ENCODE results near the gene CPTP. TPM values are rescaled to one million over a fixed set of nuclear protein-coding genes. Genes with fewer than 3 reads are reported as not detected.

Gene CPTP
- total RNA-seq, 1 experiment from 2014 or later = 52.2 TPM

GRCh38 chr1:1274931-1275431 lies 49.6 kb upstream of the CPTP start:
- BruUV-seq (replicated peaks) = no TSS peak
- in situ Hi-C loops (cut with HindIII; ENCODE audit: low pct_unique_long_range_greater_than_20kb, low sequenced_read_pairs) = no loop called here
- Histone ChIP-seq H3K27me3 (ENCODE audit: control insufficient read depth, insufficient read depth, low read length) (no peaks in the 10 kb centered on the region), H3K4me1 (ENCODE audit: control insufficient read depth, insufficient read depth, low read length) (peaks cover 21% of the 10 kb centered on the region), H3K27ac (ENCODE audit: low read length) (peak overlapping the region; percentile 88), H3K9me3 (ENCODE audit: control insufficient read depth, insufficient read depth, low read depth, low read length) (no peaks in the 10 kb centered on the region), H3K36me3 (ENCODE audit: control insufficient read depth, insufficient read depth, low read length) (no peaks in the 10 kb centered on the region; the same call in 1 of the 2 replicates), H3K4me3 (ENCODE audit: low read depth in 2 of 2, low read length in 2 of 2) (peak overlapping the region; percentile 68 to 97; a peak in 3 of 4 replicates)
- ChIA-PET CTCF (no interaction called here), POLR2A (interaction anchor here (0.7 kb wide), 1 partner anchor 129 kb away, joined by 7 read pairs; no protein-coding TSS in a partner anchor)
- intact Hi-C loops (cut with micrococcal nuclease; ENCODE audit: unreplicated experiment) = no loop called here
- ATAC-seq (no peak), DNase-seq (ENCODE audit: low read depth, low spot score) (no peak)
- TF ChIP-seq TCF7L2 (IDR thresholded peaks at IDR 0.05; ENCODE audit: low read depth, low read length) = no peak
- no peak for TF ChIP-seq REST (IDR thresholded peaks at IDR 0.05; ENCODE audit: insufficient read depth in 1 of 2, low read depth in 2 of 2, low read length in 1 of 2)
- TF ChIP-seq POLR2AphosphoS5 (IDR thresholded peaks at IDR 0.05; ENCODE audit: low read depth, low read length) = no peak
- no peak for TF ChIP-seq SIN3A (IDR thresholded peaks at IDR 0.05; ENCODE audit: borderline replicate concordance, insufficient read depth, low read depth, low read length)
- no peak for TF ChIP-seq CTCF (IDR thresholded peaks at IDR 0.05)

DNA sequence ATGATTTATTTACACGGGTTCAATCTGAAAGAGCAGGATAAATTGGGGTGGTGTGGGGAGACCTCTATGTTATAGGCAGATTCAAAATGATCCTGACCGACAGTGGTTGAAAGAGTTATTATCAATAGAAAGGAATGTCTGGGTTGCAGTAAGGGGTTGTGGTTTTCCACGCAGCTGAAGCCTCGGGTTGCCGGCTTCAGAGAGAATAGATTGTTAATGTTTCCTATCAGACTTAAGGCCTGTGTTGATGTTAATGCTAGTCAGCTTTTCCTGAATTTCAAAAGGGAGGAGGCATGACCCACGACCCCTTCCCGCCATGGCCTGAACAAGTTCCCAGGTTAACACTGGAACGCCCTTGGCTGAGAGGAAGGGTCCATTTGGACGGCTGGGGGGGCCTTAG lies 48.8 kb upstream of the CPTP start:
- DNase-seq (ENCODE audit: low read depth, low spot score) (no peak), ATAC-seq (no peak)
- no peak overlapping the region for H3K27ac ChIP-seq (ENCODE audit: low read length)
- no peak overlapping the region for H3K4me3 ChIP-seq (ENCODE audit: low read depth in 2 of 2, low read length in 2 of 2)
- BruUV-seq (replicated peaks) = TSS peak; percentile 84
- POLR2A ChIA-PET = no interaction called here
- in situ Hi-C loops (cut with HindIII; ENCODE audit: low pct_unique_long_range_greater_than_20kb, low sequenced_read_pairs) = no loop called here
- H3K27me3 ChIP-seq (ENCODE audit: control insufficient read depth, insufficient read depth, low read length) = no peaks in the 10 kb centered on the region
- no peaks in the 10 kb centered on the region for H3K9me3 ChIP-seq (ENCODE audit: control insufficient read depth, insufficient read depth, low read depth, low read length)
- no peaks in the 10 kb centered on the region; the same call in 1 of the 2 replicates for H3K36me3 ChIP-seq (ENCODE audit: control insufficient read depth, insufficient read depth, low read length)
- peaks cover 20% of the 10 kb centered on the region for H3K4me1 ChIP-seq (ENCODE audit: control insufficient read depth, insufficient read depth, low read length)
- TF ChIP-seq SIN3A (IDR thresholded peaks at IDR 0.05; ENCODE audit: borderline replicate concordance, insufficient read depth, low read depth, low read length) = no peak
- TF ChIP-seq CTCF (IDR thresholded peaks at IDR 0.05) = no peak
- no peak for TF ChIP-seq REST (IDR thresholded peaks at IDR 0.05; ENCODE audit: insufficient read depth in 1 of 2, low read depth in 2 of 2, low read length in 1 of 2)
- no peak for TF ChIP-seq POLR2AphosphoS5 (IDR thresholded peaks at IDR 0.05; ENCODE audit: low read depth, low read length)
- TF ChIP-seq TCF7L2 (IDR thresholded peaks at IDR 0.05; ENCODE audit: low read depth, low read length) = no peak
- intact Hi-C loops (cut with micrococcal nuclease; ENCODE audit: unreplicated experiment) = no loop called here
- CTCF ChIA-PET = no interaction called here
